Activated T-cell treated with anti-CD3 and anti-CD28 coated beads, Interleukin-2, amount 50 U/mL, for 4 hours (primary cell): ENCODE measurements around the gene DMPK. TPM values are rescaled to one million over a fixed set of nuclear protein-coding genes. Genes with fewer than 3 reads are reported as not detected.
"Not testable (repeated sequence)": the region's sequence is repeated elsewhere in the genome, so short reads cannot be mapped to it uniquely, and the experiment has no call there.

Experiments
- ATAC-seq, 2 donors: fragments of 200-7000 bp; cut with Tn5 transposase; one replicate each; pipeline ENCODE4 v1.10.0; 2021
- DNase-seq: peaks from one replicate; pipeline ENCODE4 v3.0.0-alpha.2; 2020
- H3K27me3 Mint-ChIP-seq: one replicate; pipeline ENCODE4 v1.8.0; 2021; ENCODE audit warnings: low read depth, mixed read lengths
- H3K36me3 Mint-ChIP-seq: one replicate; pipeline ENCODE4 v1.8.0; 2022; ENCODE audit warnings: mixed read lengths; ENCODE audit not compliant: insufficient read depth
- H3K4me1 Mint-ChIP-seq: one replicate; pipeline ENCODE4 v1.8.0; 2021; ENCODE audit warnings: low read depth, mixed read lengths
- H3K4me3 Mint-ChIP-seq: one replicate; pipeline ENCODE4 v1.8.0; 2021; ENCODE audit warnings: mild to moderate bottlenecking, moderate library complexity, mixed read lengths
- H3K9me3 Mint-ChIP-seq: one replicate; pipeline ENCODE4 v1.8.0; 2021; ENCODE audit warnings: mixed read lengths
- total RNA-seq, 3 donors: library from RNA; stranded (reverse); gene quantifications; one replicate each; pipeline ENCODE4 v1.2.1, GENCODE V29; 2021

Gene DMPK
- total RNA-seq, 3 donors from 2014 or later: 19.9 to 22.6 (median 21.1) TPM

DNA sequence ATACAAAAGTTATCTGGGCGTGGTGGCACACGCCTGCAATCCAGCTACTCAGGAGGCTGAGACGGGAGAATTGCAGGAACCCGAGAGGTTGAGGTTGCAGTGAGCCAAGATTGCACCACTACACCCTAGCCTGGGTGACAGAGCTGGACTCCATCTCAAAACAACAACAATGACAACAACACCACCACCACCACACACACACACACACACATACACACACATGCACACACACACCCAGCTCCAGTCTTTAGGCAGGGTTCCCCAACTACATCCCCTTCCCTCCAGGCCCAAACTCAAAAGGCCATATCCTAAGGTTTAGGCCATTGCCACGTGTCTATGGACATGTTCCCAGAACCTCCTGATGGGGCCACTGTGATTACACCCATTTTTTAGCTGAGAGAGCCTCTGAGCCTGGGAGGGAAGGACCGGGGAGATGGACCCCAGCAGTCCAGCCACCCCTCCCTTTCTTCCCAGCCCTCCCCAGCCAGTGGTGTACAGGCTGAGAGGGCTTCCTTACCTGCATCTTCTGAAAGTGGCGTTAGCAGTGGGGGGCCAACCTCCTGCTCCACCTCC lies 19.4 kb upstream of the DMPK start:
- no peaks in the 10 kb centered on the region for H3K9me3 Mint-ChIP-seq
- H3K27me3 Mint-ChIP-seq: peaks cover 19% of the 10 kb centered on the region
- H3K4me3 Mint-ChIP-seq: no peak overlapping the region
- H3K4me1 Mint-ChIP-seq: peaks cover 4% of the 10 kb centered on the region
- no peaks in the 10 kb centered on the region for H3K36me3 Mint-ChIP-seq
- DNase-seq: no peak
- ATAC-seq: no peak

DNA sequence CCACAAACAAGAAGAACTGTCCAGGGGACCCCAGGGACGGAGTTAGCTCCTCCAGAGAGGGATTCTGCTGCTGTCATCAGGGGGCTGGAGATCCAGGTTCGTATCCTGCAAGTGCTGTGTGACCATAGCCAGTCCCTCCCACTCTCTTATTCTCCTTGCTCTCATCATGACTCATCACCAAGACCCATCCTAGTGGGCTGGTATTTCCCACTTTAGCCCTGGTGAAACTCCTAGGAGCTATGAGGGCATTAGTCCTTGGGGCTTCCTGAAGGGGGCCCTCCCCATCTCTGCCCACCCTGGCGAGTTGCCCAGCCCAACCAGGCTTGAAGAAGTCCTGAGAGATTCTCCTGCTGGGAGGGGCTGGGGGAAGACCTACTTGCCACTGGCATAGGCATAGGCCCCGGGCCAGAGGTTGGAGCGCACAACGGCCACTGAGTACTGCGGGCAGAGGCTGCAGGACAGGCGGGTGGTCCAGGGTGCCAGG lies 17.8 kb upstream of the DMPK start:
- Mint-ChIP-seq H3K27me3 (peaks cover 25% of the 10 kb centered on the region), H3K4me1 (peaks cover 4% of the 10 kb centered on the region), H3K9me3 (no peaks in the 10 kb centered on the region), H3K4me3 (no peak overlapping the region), H3K36me3 (no peaks in the 10 kb centered on the region)
- ATAC-seq (peak in 1 of 2 donors; percentile 15), DNase-seq (no peak)

DNA sequence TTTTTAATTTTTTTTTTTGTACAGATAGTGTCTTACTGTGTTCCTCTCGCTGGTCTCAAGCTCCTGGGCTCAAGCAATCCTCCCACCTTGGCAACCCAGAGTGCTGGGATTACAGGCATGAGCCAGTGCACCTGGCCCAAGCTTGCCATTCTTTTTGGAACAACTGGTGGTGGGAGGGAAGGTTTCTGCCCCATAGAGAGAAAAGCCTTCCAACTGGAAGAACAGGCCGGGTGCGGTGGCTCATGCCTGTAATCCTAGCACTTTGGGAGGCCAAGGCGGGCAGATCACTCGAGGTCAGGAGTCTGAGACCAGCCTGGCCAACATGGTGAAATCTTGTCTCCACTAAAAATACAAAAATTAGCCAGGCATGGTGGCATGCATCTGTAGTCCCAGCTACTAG lies 17.3 kb upstream of the DMPK start:
- not testable (repeated sequence) for DNase-seq, ATAC-seq, H3K9me3 Mint-ChIP-seq, H3K4me3 Mint-ChIP-seq, H3K4me1 Mint-ChIP-seq, H3K36me3 Mint-ChIP-seq
- H3K27me3 Mint-ChIP-seq: peaks cover 30% of the 10 kb centered on the region

DNA sequence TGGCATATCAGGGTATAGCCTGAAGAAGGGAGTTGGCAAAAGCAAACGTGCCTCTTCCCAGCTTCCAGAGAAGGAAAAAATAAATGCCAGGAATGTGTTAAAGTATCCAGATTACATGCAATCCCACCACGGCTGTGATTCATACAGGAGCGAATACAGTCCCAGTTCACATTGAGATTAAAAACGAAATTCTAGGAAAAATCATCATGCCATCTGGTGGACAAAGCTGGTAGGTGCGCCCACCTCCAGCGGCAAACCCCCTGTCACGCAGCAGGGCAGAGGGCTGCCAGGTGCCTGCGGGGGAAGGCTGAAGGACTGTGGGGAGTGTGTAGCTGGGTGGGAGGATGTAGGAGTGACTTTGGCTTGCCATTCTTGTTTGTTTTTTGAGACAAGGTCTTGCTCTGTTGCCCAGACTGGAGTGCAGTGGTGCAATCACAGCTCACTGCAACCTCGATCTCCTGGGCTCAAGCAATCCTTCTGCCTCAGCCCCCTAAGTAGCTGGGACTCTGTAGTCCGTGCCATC lies 16.8 kb upstream of the DMPK start:
- Mint-ChIP-seq H3K9me3 (no peaks in the 10 kb centered on the region), H3K4me3 (no peak overlapping the region), H3K27me3 (peaks cover 30% of the 10 kb centered on the region), H3K4me1 (peaks cover 5% of the 10 kb centered on the region), H3K36me3 (no peaks in the 10 kb centered on the region)
- ATAC-seq: peak; percentile 81 to 82
- DNase-seq: peak; percentile 63

DNA sequence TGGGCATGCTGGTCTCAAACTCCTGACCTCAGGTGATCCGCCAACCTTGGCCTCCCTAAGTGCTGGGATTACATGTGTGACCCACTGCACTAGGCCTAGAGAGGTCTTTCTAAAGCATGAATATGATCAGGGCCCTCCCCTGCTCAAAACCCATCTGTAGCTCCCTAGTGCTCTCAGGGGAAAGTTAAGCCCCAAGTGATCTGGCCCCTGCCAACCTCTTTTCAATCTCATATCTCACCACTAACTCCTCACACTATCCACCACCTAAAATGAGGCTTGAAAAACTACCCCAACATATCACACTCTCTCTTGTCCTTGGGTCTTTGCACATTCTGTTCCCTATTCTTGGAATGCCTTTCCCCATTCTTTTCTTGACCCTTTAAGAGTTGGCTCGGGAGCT lies 12.3 kb upstream of the DMPK start:
- no peak for DNase-seq
- Mint-ChIP-seq H3K36me3 (peaks cover 2% of the 10 kb centered on the region), H3K9me3 (no peaks in the 10 kb centered on the region), H3K4me3 (no peak overlapping the region), H3K4me1 (peaks cover 36% of the 10 kb centered on the region), H3K27me3 (peaks cover 27% of the 10 kb centered on the region)
- no peak for ATAC-seq

DNA sequence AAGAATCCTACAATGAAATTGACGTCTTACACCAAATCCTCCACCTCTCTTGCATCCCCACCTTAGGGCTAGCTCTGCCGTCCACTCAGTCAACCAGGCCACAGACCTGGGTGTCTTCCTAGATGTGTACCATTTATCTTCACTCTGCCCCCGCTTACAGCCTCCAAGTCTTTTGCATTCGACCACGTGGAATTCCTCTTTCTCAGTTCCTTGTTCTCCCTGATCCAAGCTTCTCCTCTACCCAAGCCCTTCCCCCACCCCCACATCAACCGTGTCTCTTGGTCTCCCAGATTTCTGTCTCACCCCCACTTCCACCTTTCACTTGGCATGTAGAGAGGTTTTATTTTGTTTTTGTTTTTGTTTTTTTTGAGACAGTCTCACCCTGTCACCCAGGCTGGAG lies 11.6 kb upstream of the DMPK start:
- no peak for ATAC-seq
- Mint-ChIP-seq H3K27me3 (peaks cover 23% of the 10 kb centered on the region), H3K4me1 (peaks cover 32% of the 10 kb centered on the region), H3K4me3 (peak overlapping the region; percentile 37), H3K36me3 (peaks cover 7% of the 10 kb centered on the region), H3K9me3 (no peaks in the 10 kb centered on the region)
- no peak for DNase-seq

DNA sequence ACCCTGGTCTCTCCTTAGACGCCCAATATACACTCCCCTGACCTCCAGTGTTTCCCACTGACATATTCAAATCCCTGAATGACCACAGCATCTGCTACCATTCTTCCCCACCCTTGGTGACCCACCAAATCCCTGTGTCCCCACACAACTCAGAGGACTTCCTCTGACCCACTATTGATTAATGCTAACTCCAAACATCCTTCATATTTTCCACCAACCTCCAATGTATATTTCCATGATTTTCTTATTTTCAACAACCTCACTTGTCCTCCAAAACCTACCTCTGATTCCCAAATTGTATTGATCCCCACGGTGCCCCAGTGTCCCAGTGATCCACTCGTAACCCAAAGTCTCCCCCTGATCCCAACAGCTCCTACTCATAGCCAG lies 10.9 kb upstream of the DMPK start:
- ATAC-seq: no peak

DNA sequence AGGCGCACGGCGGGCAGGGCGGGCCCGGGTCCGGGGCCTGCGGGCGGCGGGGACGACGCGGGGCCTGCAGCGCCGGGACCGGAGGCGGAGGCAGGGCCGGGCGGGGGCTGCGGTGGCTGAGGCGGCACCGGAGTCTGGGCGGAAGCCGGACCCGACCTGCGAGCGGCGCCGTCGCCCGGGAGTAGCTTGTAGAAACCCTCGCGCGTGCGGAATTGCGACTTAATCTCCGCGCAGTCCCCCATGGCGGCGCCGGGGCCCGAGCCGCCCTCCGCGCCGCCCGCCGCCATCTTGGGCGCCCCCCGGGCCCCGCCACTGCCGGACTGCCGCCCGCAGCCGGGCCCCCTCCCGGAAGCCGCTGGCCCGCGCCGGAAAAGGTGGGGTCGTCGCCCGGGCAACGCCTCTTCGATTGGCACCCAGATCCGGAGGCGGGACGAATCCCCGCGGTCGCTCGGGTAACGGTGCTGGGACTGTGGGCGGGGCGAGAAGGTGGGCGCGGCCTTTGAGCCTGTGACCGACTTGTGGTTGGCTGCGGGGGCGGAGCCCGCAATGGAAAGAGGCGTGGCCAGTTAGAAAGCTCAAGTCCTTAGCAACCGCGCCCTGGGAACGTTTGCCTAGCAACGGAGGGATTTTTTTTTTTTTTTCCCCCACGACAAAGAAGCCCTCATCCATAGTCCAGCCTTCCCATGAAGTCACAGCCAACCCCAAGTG lies 10.3 kb upstream of the DMPK start, which contains the start of gene DMWD:
Gene DMWD, minus strand, starts transcription at position 376 of the 708 bp plus-strand sequence. Its CDS starts 89 bp downstream, at position 287.
- Mint-ChIP-seq H3K4me3 (peak within 1 kb of the TSS; percentile 94), H3K36me3 (peaks cover 17% of the 10 kb centered on the region), H3K27me3 (peaks cover 17% of the 10 kb centered on the region), H3K4me1 (peaks cover 31% of the 10 kb centered on the region), H3K9me3 (no peaks in the 10 kb centered on the region)
- DNase-seq (peak; percentile 100), ATAC-seq (peak; percentile 93 to 94)

More for the DNA sequence above, 10.9 kb upstream of the DMPK start:
- H3K4me1 Mint-ChIP-seq: peaks cover 31% of the 10 kb centered on the region
- no peak for DNase-seq
- no peaks in the 10 kb centered on the region for H3K9me3 Mint-ChIP-seq
- H3K4me3 Mint-ChIP-seq: peak overlapping the region; percentile 78
- peaks cover 22% of the 10 kb centered on the region for H3K27me3 Mint-ChIP-seq
- peaks cover 14% of the 10 kb centered on the region for H3K36me3 Mint-ChIP-seq

DNA sequence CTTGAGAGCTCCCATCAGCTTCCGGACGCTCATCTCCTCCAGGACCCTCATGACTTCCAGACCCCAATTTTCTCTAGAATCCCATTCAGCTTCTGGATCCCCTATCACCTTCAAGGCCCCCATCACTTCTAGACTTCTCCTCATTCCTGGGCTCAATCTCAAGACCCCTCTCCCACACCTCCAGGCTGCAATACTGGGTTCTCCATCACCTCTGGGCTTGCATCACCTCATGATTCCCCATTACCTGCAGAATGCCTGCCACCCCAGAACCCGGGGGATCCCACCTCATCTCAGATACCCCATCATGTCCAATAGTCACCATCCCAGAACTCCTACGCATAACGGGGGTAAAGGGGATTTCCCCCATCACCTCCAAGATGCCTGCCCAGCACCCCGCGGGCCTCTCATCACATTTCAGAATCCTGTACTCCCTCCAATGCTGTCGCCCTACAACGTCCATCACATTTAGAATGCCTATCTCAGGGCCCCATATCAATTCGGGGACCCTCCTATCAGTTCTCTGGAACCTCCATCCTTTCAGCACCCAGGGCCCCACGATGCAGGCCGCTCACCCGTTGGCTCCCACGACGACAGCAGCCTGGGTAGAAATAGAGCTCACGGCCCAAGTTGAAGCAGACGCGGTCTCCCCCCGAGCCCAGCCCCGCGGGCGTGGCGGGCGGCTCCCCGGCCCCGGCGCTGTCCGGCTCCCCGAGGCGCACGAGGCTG lies 9.6 kb upstream of the DMPK start:
- Mint-ChIP-seq H3K9me3 (no peaks in the 10 kb centered on the region), H3K4me3 (peak overlapping the region; percentile 94), H3K4me1 (peaks cover 31% of the 10 kb centered on the region), H3K36me3 (peaks cover 20% of the 10 kb centered on the region), H3K27me3 (peaks cover 17% of the 10 kb centered on the region)
- DNase-seq (no peak), ATAC-seq (peak; percentile 9 to 39)

DNA sequence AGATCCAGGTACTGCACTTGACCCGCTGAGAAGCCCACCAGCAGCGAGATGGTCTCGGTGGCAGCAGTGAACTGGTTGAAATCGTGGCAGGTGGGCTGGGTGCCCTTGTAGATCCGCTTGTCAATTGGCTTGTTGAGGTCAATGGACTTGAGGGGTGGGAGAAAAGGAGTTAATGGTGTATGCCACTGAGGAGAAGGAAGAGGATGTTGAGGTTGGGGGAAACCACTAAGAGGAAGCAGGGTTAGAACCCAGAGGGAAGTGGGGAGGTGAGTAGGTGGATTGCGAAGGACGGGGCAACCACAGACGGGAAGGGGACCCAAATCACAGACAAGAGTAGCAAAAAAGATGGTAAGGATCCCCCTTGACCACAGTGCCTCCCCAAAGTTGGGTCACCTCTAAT lies 8.7 kb upstream of the DMPK start:
- Mint-ChIP-seq H3K9me3 (no peaks in the 10 kb centered on the region), H3K4me1 (peaks cover 31% of the 10 kb centered on the region), H3K36me3 (peaks cover 27% of the 10 kb centered on the region), H3K27me3 (peaks cover 14% of the 10 kb centered on the region), H3K4me3 (peak overlapping the region; percentile 94)
- DNase-seq (no peak), ATAC-seq (no peak)

DNA sequence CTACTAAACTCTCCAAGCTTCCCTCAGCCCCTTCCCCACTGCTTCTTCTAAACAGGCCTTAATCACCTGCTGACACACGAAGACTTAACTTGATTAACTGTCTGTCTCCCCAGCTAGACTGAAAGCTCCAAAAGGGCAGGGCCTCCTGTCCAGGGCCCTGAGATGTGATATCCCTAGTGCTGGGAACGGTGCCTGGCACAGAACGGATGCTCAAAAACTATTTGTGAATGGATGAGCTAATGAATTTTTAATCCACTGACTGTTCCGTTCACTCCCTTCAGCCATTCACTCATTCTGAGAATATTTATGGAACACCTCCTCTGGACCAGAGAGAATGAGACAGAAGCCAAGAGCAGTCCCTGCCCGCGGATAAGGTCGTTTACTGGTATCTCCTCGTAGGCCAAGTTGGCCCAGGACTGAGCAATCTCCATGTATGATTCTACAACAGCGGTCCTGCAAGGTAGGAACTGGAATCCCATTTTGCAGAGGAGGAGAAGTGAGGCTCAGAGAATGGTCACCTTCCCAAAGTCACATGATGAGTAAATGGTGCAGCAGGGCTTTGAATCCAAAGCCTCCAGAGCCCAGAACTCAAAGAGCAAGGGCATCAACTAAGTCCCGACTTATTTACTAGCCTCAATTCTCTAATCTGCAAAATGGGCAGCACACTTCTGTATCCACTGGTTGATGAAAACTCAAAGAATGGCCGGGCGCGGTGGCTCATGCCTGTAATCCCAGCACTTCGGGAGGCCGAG lies 6.9 kb upstream of the DMPK start:
- H3K27me3 Mint-ChIP-seq: peaks cover 7% of the 10 kb centered on the region
- DNase-seq (no peak), ATAC-seq (no peak)
- no peaks in the 10 kb centered on the region for H3K9me3 Mint-ChIP-seq
- peaks cover 31% of the 10 kb centered on the region for H3K36me3 Mint-ChIP-seq
- H3K4me1 Mint-ChIP-seq: peaks cover 31% of the 10 kb centered on the region
- no peak overlapping the region for H3K4me3 Mint-ChIP-seq

DNA sequence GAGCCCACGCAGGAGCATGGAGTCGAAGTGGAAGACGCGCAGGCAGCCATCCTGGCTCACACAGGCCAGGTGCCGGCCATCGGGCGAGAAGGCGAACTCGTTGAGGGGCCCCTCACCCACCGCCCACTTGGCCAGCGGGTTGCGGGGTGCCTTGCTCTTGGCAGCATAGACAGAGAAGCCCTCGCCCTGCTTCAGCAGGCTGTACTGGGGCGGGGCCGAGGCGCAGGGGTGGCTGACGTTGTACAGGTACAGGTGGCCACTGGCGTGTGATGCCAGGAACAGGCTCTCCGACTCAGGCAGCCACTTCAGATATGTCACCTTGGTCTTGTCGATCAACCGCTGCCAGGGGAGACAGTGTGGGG lies 4.2 kb upstream of the DMPK start:
- Mint-ChIP-seq H3K4me1 (peaks cover 12% of the 10 kb centered on the region), H3K36me3 (peaks cover 33% of the 10 kb centered on the region), H3K27me3 (peaks cover 3% of the 10 kb centered on the region)

DNA sequence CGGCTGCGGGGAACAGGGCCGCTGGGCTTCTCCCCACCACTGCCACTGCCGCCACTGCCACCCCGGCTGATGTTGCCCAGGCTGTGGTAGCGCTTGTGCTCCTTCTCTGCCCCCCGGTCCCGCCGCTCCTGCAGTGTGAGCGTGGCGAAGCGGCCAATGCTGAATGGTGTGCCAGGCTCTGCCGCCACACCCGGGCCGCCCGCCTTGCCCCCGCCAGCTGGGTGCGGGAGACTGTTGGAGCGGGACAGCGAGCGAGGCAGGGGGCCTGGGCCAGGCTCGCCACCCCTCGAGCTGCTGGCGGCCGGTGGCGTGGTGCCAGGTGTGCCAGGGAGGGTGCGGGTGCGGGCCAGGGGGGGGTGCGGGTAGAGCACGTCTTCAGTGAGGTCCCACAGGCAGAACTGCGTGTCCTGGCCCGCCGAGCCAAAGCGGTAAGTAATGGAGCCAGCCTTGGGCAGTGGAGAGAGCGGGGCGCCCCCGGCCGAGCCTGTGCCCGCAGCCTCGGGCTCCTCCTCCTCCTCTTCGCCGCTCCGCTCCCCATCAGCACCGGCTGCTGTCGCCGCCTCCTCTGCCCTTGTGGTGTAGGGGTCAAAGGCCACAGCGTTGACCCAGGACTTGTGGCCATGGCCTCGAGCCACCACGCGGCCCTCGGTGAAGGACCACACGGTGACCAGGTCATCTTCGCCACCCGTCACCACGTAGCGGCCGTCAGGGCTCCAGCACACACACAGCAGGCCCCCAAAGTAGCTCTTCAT lies 3.7 kb upstream of the DMPK start:
- Mint-ChIP-seq H3K9me3 (no peaks in the 10 kb centered on the region), H3K36me3 (peaks cover 33% of the 10 kb centered on the region), H3K4me3 (no peak overlapping the region), H3K4me1 (peaks cover 6% of the 10 kb centered on the region), H3K27me3 (peaks cover 6% of the 10 kb centered on the region)
- ATAC-seq (no peak), DNase-seq (no peak)

More for the DNA sequence above, 4.2 kb upstream of the DMPK start:
- ATAC-seq (no peak), DNase-seq (no peak)
- no peaks in the 10 kb centered on the region for H3K9me3 Mint-ChIP-seq
- no peak overlapping the region for H3K4me3 Mint-ChIP-seq
